H1 (cell line): Measurements from ENCODE around the gene INPP4A. TPM values are rescaled to one million over a fixed set of nuclear protein-coding genes. Genes with fewer than 3 reads are reported as not detected.

Experiments
- BCL11A ChIP-seq, 2 experiments: IDR thresholded peaks; one replicate each; pipeline ENCODE4 v1.6.1; 2011; ENCODE audit warnings: low read depth in 2 of 2, low read length in 2 of 2, mild to moderate bottlenecking in 2 of 2
- EP300 ChIP-seq, 2 experiments: IDR thresholded peaks; 1 replicate in 1 of 2; 2 replicates in 1 of 2; pipeline ENCODE4 v1.6.1; 2011 to 2012; ENCODE audit warnings: low read depth in 2 of 2, low read length in 2 of 2, mild to moderate bottlenecking in 2 of 2, borderline replicate concordance in 1 of 2, inconsistent platforms in 1 of 2, moderate library complexity in 1 of 2
- KDM4A ChIP-seq: IDR thresholded peaks from one replicate; pipeline ENCODE4 v1.7.1; 2012; ENCODE audit warnings: low read depth, mild to moderate bottlenecking, moderate library complexity, low read length, inconsistent platforms; ENCODE audit not compliant: severe bottlenecking
- SUZ12 ChIP-seq: fragments of 200-600 bp; sonication (generic); IDR thresholded peaks from 2 replicates; pipeline ENCODE4 v1.6.1; 2012; ENCODE audit warnings: mild to moderate bottlenecking, inconsistent platforms, low read length, moderate library complexity, mixed read lengths
- polyA plus RNA-seq, 7 experiments: library from polyadenylated mRNA; depleted of rRNA in 3 of 7; stranded (reverse) in 5 of 7; unstranded in 2 of 7; fragments of >200 nt in 5 of 7; fragments of 200-250 nt in 2 of 7; gene quantifications; 1 replicate in 5 of 7; 2 replicates in 1 of 7; 4 replicates in 1 of 7; pipeline versions ENCODE4 v1.2.1 to v1.2.3, GENCODE V29; 2011 to 2013; ENCODE audit warnings: missing spikeins in 2 of 7, mixed read lengths in 2 of 7
- total RNA-seq: library from RNA; stranded (reverse); fragmentation: NEBNext Ultra II Directional; extraction: Animal tissue kit (Norgen Biotek cat#: 25700); gene quantifications from 2 replicates; pipeline ENCODE4 v1.2.1, GENCODE V29; 2021
- TF ChIP-seq, protein P1 (sequence below): fragments of 300-600 bp; sonication (generic); IDR thresholded peaks from 2 replicates; pipeline ENCODE4 v1.7.1; 2012; ENCODE audit warnings: low read length, moderate library complexity, mild to moderate bottlenecking, inconsistent platforms; ENCODE audit not compliant: insufficient replicate concordance

Gene INPP4A
- total and polyA plus RNA-seq, 2 of the 8 experiments (the other 6 are each of a cell fraction or from before 2014, with no cell fraction given), result 25.6 to 34.3 TPM

DNA sequence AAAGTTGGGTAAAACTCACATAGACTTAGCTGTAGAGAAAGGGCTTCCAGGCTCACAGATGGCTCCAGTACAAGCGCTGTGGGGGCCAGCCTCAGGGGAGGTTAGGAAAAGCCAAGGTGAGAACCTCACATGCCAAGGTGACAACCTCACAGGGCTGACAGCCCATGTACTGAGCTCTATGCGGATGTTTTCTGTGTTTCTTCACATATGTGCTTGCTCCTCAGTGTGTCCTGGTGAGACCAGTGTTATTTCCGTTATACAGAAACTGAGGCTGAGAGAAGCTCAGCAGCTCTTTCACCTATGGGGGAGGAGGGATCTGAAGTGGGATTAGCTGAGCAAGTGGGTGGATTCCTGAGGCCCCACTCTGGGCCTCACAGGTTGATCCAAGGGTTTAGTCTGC is 67.3 kb downstream of the INPP4A start (continued):
- TF ChIP-seq, protein P1, sequence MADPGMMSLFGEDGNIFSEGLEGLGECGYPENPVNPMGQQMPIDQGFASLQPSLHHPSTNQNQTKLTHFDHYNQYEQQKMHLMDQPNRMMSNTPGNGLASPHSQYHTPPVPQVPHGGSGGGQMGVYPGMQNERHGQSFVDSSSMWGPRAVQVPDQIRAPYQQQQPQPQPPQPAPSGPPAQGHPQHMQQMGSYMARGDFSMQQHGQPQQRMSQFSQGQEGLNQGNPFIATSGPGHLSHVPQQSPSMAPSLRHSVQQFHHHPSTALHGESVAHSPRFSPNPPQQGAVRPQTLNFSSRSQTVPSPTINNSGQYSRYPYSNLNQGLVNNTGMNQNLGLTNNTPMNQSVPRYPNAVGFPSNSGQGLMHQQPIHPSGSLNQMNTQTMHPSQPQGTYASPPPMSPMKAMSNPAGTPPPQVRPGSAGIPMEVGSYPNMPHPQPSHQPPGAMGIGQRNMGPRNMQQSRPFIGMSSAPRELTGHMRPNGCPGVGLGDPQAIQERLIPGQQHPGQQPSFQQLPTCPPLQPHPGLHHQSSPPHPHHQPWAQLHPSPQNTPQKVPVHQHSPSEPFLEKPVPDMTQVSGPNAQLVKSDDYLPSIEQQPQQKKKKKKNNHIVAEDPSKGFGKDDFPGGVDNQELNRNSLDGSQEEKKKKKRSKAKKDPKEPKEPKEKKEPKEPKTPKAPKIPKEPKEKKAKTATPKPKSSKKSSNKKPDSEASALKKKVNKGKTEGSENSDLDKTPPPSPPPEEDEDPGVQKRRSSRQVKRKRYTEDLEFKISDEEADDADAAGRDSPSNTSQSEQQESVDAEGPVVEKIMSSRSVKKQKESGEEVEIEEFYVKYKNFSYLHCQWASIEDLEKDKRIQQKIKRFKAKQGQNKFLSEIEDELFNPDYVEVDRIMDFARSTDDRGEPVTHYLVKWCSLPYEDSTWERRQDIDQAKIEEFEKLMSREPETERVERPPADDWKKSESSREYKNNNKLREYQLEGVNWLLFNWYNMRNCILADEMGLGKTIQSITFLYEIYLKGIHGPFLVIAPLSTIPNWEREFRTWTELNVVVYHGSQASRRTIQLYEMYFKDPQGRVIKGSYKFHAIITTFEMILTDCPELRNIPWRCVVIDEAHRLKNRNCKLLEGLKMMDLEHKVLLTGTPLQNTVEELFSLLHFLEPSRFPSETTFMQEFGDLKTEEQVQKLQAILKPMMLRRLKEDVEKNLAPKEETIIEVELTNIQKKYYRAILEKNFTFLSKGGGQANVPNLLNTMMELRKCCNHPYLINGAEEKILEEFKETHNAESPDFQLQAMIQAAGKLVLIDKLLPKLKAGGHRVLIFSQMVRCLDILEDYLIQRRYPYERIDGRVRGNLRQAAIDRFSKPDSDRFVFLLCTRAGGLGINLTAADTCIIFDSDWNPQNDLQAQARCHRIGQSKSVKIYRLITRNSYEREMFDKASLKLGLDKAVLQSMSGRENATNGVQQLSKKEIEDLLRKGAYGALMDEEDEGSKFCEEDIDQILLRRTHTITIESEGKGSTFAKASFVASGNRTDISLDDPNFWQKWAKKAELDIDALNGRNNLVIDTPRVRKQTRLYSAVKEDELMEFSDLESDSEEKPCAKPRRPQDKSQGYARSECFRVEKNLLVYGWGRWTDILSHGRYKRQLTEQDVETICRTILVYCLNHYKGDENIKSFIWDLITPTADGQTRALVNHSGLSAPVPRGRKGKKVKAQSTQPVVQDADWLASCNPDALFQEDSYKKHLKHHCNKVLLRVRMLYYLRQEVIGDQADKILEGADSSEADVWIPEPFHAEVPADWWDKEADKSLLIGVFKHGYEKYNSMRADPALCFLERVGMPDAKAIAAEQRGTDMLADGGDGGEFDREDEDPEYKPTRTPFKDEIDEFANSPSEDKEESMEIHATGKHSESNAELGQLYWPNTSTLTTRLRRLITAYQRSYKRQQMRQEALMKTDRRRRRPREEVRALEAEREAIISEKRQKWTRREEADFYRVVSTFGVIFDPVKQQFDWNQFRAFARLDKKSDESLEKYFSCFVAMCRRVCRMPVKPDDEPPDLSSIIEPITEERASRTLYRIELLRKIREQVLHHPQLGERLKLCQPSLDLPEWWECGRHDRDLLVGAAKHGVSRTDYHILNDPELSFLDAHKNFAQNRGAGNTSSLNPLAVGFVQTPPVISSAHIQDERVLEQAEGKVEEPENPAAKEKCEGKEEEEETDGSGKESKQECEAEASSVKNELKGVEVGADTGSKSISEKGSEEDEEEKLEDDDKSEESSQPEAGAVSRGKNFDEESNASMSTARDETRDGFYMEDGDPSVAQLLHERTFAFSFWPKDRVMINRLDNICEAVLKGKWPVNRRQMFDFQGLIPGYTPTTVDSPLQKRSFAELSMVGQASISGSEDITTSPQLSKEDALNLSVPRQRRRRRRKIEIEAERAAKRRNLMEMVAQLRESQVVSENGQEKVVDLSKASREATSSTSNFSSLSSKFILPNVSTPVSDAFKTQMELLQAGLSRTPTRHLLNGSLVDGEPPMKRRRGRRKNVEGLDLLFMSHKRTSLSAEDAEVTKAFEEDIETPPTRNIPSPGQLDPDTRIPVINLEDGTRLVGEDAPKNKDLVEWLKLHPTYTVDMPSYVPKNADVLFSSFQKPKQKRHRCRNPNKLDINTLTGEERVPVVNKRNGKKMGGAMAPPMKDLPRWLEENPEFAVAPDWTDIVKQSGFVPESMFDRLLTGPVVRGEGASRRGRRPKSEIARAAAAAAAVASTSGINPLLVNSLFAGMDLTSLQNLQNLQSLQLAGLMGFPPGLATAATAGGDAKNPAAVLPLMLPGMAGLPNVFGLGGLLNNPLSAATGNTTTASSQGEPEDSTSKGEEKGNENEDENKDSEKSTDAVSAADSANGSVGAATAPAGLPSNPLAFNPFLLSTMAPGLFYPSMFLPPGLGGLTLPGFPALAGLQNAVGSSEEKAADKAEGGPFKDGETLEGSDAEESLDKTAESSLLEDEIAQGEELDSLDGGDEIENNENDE, result no peak
- TF ChIP-seq KDM4A (no peak), BCL11A (IDR thresholded peaks at IDR 0.05; ENCODE audit: low read depth in 2 of 2, low read length in 2 of 2) (no peak), EP300 (IDR thresholded peaks at IDR 0.05; ENCODE audit: borderline replicate concordance in 1 of 2, low read depth in 2 of 2, low read length in 2 of 2) (no peak), SUZ12 (no peak)
- TF ChIP-seq, all 59 proteins: peak for 0
